ENCODE results near the gene IQGAP2. TPM values are rescaled to one million over a fixed set of nuclear protein-coding genes. Genes with fewer than 3 reads are reported as not detected.

Gene IQGAP2
- total and polyA plus RNA-seq, 2 of the 8 experiments (the other 6 are each of a cell fraction or from before 2014, with no cell fraction given) = 19.7 to 66.0 TPM

GRCh38 chr5:76746677-76747076 lies 343.6 kb downstream of the IQGAP2 start:
- POLR2A ChIA-PET (ENCODE audit: partially characterized antibody) = interaction anchor here (1.0 kb wide), 1 partner anchor 10 kb away, joined by 3 read pairs; no protein-coding TSS in a partner anchor
- H3K9me3 ChIP-seq (ENCODE audit: insufficient read depth in 2 of 2, low read depth in 1 of 2, low read length in 1 of 2) = no peaks in the 10 kb centered on the region
- H3K36me3 ChIP-seq (ENCODE audit: control insufficient read depth in 2 of 4, insufficient read depth in 4 of 4, low read length in 3 of 4) = no peaks in the 10 kb centered on the region
- no peak overlapping the region for H3K23ac ChIP-seq (ENCODE audit: insufficient read length)
- H3K27ac ChIP-seq (ENCODE audit: low read depth, low read length) = no peak overlapping the region
- no peak overlapping the region for H3K14ac ChIP-seq (ENCODE audit: insufficient read length)
- no peak overlapping the region for H4K91ac ChIP-seq (replicated peaks; ENCODE audit: insufficient read length, low read length)
- H3K27me3 ChIP-seq (replicated peaks in 1 of 4; ENCODE audit: control insufficient read depth in 3 of 4, extremely low read depth in 1 of 4, insufficient read depth in 3 of 4, low read length in 3 of 4) = no peaks in the 10 kb centered on the region
- no peak overlapping the region for H3K18ac ChIP-seq (ENCODE audit: extremely low read depth, low read length)
- WGBS, 2 experiments (ENCODE audit: extremely low coverage in 1 of 2, insufficient coverage in 1 of 2, insufficient read length in 1 of 2, insufficient replicate concordance in 2 of 2, low coverage in 1 of 2, low lambda C conversion rate in 2 of 2, missing lambda C conversion rate in 1 of 2) = 82% methylated on average over 2 of the region's 2 CpGs; no CpG with 5 or more reads in 1 of the 2 experiments
- no peak overlapping the region for H2AFZ ChIP-seq (ENCODE audit: low read length)
- no peak overlapping the region for H3K4me2 ChIP-seq (ENCODE audit: insufficient read depth in 1 of 2, low read depth in 2 of 2, low read length in 2 of 2)
- CTCF ChIA-PET (ENCODE audit: partially characterized antibody) = interaction anchor here (0.7 to 1.7 kb wide), 6 partner anchors 9 to 29 kb away, joined by 3 to 6 read pairs (median 4); no protein-coding TSS in a partner anchor
- H3K9ac ChIP-seq (replicated peaks in 1 of 4; ENCODE audit: extremely low read depth in 1 of 4, low read depth in 3 of 4, low read length in 3 of 4) = no peak overlapping the region
- no peak overlapping the region for H4K8ac ChIP-seq (ENCODE audit: extremely low read depth, insufficient read depth, low read length)
- no peak overlapping the region for H2BK12ac ChIP-seq (ENCODE audit: low read depth, low read length)
- no peak overlapping the region for H2AK5ac ChIP-seq (ENCODE audit: low read depth, low read length)
- no peaks in the 10 kb centered on the region; the same call in 1 of the 2 replicates for H3K23me2 ChIP-seq (ENCODE audit: low read depth, low read length)
- DNase-seq (ENCODE audit: low read depth in 1 of 2, low spot score in 2 of 2) = no peak
- no peak overlapping the region for H2BK120ac ChIP-seq (replicated peaks; ENCODE audit: low read depth, low read length)
- no peak overlapping the region for H2BK20ac ChIP-seq (ENCODE audit: low read length)
- H4K20me1 ChIP-seq (replicated peaks in 1 of 2; ENCODE audit: control insufficient read depth in 1 of 2, insufficient read depth in 2 of 2, low read length in 2 of 2) = no peaks in the 10 kb centered on the region
- H3K79me1 ChIP-seq (ENCODE audit: low read depth, low read length) = no peaks in the 10 kb centered on the region
- H3K4me3 ChIP-seq (ENCODE audit: extremely low read depth in 1 of 4, insufficient read depth in 2 of 4, low read depth in 3 of 4, low read length in 4 of 4) = no peak overlapping the region
- no peak overlapping the region for H2BK5ac ChIP-seq (ENCODE audit: low read depth, low read length)
- H2BK15ac ChIP-seq (ENCODE audit: low read length) = no peak overlapping the region
- no peak overlapping the region for H3K56ac ChIP-seq (replicated peaks; ENCODE audit: insufficient read length, low read depth, low read length)
- no peaks in the 10 kb centered on the region for H3K79me2 ChIP-seq (ENCODE audit: control insufficient read depth in 1 of 2, insufficient read depth in 2 of 2, low read length in 2 of 2)
- H3K4me1 ChIP-seq (replicated peaks in 1 of 4; ENCODE audit: control insufficient read depth in 3 of 4, insufficient read depth in 4 of 4, low read length in 3 of 4) = no peaks in the 10 kb centered on the region
- no peak overlapping the region for H4K5ac ChIP-seq (ENCODE audit: insufficient read length, low read depth, low read length)
- FAIRE-seq = no peak
- TF ChIP-seq E2F6 (IDR thresholded peaks at IDR 0.05) (no peak), CBX8 (IDR thresholded peaks at IDR 0.05; ENCODE audit: borderline replicate concordance, low read depth, low read length) (no peak), EZH2 (IDR thresholded peaks at IDR 0.05; ENCODE audit: low read depth, low read length, severe bottlenecking) (no peak), SP2 (IDR thresholded peaks at IDR 0.05; ENCODE audit: low read length) (no peak), TAF7 (optimal IDR thresholded peaks at IDR 0.05; ENCODE audit: borderline replicate concordance, low read depth, low read length) (no peak), ASH2L (IDR thresholded peaks at IDR 0.05; ENCODE audit: low read length) (no peak), FOSL1 (IDR thresholded peaks at IDR 0.05; ENCODE audit: insufficient read depth, low read depth, low read length) (no peak)
- no peak overlapping the region for H3K4ac ChIP-seq (replicated peaks; ENCODE audit: insufficient read length, low read depth, low read length)

All from H1 (cell line).